ENCODE measurements around the gene DPYSL5.

Gene DPYSL5

DNA sequence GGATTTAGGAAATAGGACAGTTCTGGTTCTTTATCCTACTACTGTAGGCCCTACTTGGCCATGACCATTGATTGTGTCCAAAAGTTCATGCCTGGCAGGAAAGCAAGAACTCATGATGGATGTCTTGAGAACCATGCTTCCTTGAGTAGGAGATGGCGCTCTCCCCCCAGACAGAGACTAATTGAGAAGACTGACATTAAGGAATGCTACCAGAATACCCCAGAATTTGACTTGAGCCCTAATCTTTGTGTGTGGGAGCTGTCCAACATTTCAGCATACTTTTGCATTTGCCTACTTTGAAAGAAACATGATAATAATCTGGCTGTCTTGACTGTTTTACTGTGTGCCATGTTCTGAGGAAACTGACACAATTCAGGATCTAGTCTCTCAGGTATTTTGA is 145.8 kb downstream of the DPYSL5 start:
- no peak for DNase-seq (ENCODE audit: low read depth in 2 of 2)

DNA sequence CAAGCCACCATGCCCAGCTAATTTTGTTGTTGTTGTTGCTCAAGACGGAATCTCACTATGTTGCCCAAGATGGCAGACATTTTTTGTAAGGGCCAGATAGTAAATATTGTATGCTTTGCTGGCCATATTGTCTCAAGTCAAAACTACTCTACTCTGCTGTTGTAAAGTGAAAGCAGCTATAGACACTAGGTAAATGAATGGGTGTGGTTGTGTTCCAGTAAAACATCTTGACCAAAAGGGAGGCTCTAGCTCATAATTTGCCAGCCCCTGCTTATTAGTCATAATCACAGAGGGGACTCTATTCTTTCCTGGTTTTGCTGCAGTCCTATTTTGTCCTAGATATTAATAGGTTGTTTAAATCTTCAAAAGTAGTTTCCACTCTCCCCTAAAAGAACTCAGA is 147.1 kb downstream of the DPYSL5 start:
- no peak for DNase-seq (ENCODE audit: low read depth in 2 of 2)

DNA sequence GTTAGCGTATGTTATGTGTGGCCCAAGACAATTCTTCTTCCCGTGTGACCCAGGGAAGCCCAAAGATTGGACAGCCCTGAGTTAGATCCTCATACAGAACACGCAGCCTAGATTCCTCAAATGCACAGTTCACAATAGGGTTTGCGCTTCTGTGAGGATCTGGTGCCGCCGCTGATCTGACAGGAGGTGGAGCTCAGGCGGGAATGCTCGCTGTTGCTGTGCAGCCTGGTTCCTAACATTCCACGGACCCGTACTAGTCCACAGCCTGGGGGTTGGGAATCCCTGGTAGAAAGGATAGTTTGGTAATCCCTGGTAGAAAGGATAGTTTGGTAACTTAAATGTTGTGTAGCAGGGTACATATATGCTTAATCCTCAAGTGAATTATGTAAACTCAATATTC is 149.5 kb downstream of the DPYSL5 start:
- DNase-seq (ENCODE audit: low read depth in 2 of 2) = no peak

DNA sequence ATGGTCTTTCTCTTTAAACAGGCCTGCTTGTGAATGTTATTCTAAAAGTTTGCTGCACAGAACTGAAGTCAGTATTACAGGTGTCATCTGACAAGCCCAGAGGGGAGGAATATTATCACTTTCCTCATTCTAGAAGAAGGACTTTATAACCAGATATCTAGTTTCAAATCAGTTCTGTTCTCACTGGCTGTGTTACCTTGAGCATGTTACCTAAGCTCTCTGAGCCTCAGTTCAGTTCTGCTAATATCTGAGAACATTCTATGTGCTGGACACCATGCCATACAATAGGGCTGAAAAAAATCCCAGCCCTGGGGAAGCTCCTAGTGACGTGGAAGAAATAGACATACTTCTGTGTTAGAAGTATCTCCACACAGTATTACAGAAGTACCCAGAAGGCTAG is 150.4 kb downstream of the DPYSL5 start:
- no peak for DNase-seq (ENCODE audit: low read depth in 2 of 2)
